ENCODE measurements around the gene MYRFL. TPM values are rescaled to one million over a fixed set of nuclear protein-coding genes. Genes with fewer than 3 reads are reported as not detected.

Gene MYRFL
- total and polyA plus RNA-seq, 2 of the 8 experiments (the other 6 are each of a cell fraction or from before 2014, with no cell fraction given), result 1.1 to 2.0 TPM

GRCh38 chr12:69932676-69933552 is 107.9 kb downstream of the MYRFL start (continued):
- TF ChIP-seq, protein P1, sequence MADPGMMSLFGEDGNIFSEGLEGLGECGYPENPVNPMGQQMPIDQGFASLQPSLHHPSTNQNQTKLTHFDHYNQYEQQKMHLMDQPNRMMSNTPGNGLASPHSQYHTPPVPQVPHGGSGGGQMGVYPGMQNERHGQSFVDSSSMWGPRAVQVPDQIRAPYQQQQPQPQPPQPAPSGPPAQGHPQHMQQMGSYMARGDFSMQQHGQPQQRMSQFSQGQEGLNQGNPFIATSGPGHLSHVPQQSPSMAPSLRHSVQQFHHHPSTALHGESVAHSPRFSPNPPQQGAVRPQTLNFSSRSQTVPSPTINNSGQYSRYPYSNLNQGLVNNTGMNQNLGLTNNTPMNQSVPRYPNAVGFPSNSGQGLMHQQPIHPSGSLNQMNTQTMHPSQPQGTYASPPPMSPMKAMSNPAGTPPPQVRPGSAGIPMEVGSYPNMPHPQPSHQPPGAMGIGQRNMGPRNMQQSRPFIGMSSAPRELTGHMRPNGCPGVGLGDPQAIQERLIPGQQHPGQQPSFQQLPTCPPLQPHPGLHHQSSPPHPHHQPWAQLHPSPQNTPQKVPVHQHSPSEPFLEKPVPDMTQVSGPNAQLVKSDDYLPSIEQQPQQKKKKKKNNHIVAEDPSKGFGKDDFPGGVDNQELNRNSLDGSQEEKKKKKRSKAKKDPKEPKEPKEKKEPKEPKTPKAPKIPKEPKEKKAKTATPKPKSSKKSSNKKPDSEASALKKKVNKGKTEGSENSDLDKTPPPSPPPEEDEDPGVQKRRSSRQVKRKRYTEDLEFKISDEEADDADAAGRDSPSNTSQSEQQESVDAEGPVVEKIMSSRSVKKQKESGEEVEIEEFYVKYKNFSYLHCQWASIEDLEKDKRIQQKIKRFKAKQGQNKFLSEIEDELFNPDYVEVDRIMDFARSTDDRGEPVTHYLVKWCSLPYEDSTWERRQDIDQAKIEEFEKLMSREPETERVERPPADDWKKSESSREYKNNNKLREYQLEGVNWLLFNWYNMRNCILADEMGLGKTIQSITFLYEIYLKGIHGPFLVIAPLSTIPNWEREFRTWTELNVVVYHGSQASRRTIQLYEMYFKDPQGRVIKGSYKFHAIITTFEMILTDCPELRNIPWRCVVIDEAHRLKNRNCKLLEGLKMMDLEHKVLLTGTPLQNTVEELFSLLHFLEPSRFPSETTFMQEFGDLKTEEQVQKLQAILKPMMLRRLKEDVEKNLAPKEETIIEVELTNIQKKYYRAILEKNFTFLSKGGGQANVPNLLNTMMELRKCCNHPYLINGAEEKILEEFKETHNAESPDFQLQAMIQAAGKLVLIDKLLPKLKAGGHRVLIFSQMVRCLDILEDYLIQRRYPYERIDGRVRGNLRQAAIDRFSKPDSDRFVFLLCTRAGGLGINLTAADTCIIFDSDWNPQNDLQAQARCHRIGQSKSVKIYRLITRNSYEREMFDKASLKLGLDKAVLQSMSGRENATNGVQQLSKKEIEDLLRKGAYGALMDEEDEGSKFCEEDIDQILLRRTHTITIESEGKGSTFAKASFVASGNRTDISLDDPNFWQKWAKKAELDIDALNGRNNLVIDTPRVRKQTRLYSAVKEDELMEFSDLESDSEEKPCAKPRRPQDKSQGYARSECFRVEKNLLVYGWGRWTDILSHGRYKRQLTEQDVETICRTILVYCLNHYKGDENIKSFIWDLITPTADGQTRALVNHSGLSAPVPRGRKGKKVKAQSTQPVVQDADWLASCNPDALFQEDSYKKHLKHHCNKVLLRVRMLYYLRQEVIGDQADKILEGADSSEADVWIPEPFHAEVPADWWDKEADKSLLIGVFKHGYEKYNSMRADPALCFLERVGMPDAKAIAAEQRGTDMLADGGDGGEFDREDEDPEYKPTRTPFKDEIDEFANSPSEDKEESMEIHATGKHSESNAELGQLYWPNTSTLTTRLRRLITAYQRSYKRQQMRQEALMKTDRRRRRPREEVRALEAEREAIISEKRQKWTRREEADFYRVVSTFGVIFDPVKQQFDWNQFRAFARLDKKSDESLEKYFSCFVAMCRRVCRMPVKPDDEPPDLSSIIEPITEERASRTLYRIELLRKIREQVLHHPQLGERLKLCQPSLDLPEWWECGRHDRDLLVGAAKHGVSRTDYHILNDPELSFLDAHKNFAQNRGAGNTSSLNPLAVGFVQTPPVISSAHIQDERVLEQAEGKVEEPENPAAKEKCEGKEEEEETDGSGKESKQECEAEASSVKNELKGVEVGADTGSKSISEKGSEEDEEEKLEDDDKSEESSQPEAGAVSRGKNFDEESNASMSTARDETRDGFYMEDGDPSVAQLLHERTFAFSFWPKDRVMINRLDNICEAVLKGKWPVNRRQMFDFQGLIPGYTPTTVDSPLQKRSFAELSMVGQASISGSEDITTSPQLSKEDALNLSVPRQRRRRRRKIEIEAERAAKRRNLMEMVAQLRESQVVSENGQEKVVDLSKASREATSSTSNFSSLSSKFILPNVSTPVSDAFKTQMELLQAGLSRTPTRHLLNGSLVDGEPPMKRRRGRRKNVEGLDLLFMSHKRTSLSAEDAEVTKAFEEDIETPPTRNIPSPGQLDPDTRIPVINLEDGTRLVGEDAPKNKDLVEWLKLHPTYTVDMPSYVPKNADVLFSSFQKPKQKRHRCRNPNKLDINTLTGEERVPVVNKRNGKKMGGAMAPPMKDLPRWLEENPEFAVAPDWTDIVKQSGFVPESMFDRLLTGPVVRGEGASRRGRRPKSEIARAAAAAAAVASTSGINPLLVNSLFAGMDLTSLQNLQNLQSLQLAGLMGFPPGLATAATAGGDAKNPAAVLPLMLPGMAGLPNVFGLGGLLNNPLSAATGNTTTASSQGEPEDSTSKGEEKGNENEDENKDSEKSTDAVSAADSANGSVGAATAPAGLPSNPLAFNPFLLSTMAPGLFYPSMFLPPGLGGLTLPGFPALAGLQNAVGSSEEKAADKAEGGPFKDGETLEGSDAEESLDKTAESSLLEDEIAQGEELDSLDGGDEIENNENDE (IDR thresholded peaks at IDR 0.05; ENCODE audit: insufficient replicate concordance, low read length), result no peak
- TF ChIP-seq BCL11A (IDR thresholded peaks at IDR 0.05; ENCODE audit: low read depth in 2 of 2, low read length in 2 of 2) (no peak), KDM1A (IDR thresholded peaks at IDR 0.05; ENCODE audit: borderline replicate concordance, low read length) (no peak; the same call in 1 of the 2 replicates), GTF2F1 (IDR thresholded peaks at IDR 0.05; ENCODE audit: borderline replicate concordance, low read depth, low read length) (no peak), CBX8 (IDR thresholded peaks at IDR 0.05; ENCODE audit: borderline replicate concordance, low read depth, low read length) (no peak), CEBPB (IDR thresholded peaks at IDR 0.05; ENCODE audit: low read depth, low read length) (no peak), ASH2L (IDR thresholded peaks at IDR 0.05; ENCODE audit: low read length) (peak; percentile 68), SIN3A (conservative IDR thresholded peaks at IDR 0.05 in 1 of 2, IDR thresholded peaks at IDR 0.05 in 1 of 2; ENCODE audit: low read depth in 1 of 2, low read length in 2 of 2) (no peak)
- TF ChIP-seq, protein P2, sequence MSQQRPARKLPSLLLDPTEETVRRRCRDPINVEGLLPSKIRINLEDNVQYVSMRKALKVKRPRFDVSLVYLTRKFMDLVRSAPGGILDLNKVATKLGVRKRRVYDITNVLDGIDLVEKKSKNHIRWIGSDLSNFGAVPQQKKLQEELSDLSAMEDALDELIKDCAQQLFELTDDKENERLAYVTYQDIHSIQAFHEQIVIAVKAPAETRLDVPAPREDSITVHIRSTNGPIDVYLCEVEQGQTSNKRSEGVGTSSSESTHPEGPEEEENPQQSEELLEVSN (IDR thresholded peaks at IDR 0.05), result peak; percentile 23; the same call in 1 of the 2 replicates
